Neutrophil (primary cell): Measurements from ENCODE around the gene L3MBTL3.

Source experiments
- H3K27ac ChIP-seq: fragments of 200-600 bp; sonication (generic); 2 replicates; pipeline ENCODE4 v1.5.1; 2016; ENCODE audit warnings: mild to moderate bottlenecking, moderate library complexity
- H3K27me3 ChIP-seq: fragments of 200-600 bp; sonication (generic); 2 replicates; pipeline ENCODE4 v1.6.0; 2016; ENCODE audit warnings: mild to moderate bottlenecking
- H3K36me3 ChIP-seq: fragments of 200-600 bp; sonication (generic); 2 replicates; pipeline ENCODE4 v1.5.1; 2017
- H3K4me1 ChIP-seq, 2 experiments: fragments of 200-600 bp in 1 of 2; sonication (generic) in 1 of 2; 1 replicate in 1 of 2; 2 replicates in 1 of 2; pipeline versions ENCODE4 v1.5.1 to v1.6.1; 2013 to 2016; ENCODE audit warnings: low read depth in 1 of 2, low read length in 1 of 2, mild to moderate bottlenecking in 1 of 2, moderate library complexity in 1 of 2; ENCODE audit not compliant: control insufficient read depth in 1 of 2, insufficient read depth in 1 of 2
- H3K4me3 ChIP-seq, 2 experiments: fragments of 200-600 bp in 1 of 2; sonication (generic) in 1 of 2; 1 replicate in 1 of 2; 2 replicates in 1 of 2; pipeline ENCODE4 v1.5.1; 2013 to 2016; ENCODE audit warnings: low read depth in 1 of 2, low read length in 1 of 2, mild to moderate bottlenecking in 1 of 2, moderate library complexity in 1 of 2
- H3K9me3 ChIP-seq: fragments of 200-600 bp; sonication (generic); 2 replicates; pipeline ENCODE4 v1.5.1; 2016
- CTCF ChIP-seq: fragments of 200-600 bp; sonication (generic); IDR thresholded peaks from 2 replicates; pipeline ENCODE4 v1.5.1; 2016; ENCODE audit warnings: antibody characterized with exemption

Gene L3MBTL3

GRCh38 chr6:130000526-130001421, 17.6 kb upstream of the L3MBTL3 start:
- no peak overlapping the region for H3K4me3 ChIP-seq
- no peaks in the 10 kb centered on the region for H3K36me3 ChIP-seq
- no peaks in the 10 kb centered on the region for H3K4me1 ChIP-seq
- no peak overlapping the region for H3K27ac ChIP-seq
- no peaks in the 10 kb centered on the region for H3K27me3 ChIP-seq
- H3K9me3 ChIP-seq = no peaks in the 10 kb centered on the region
- no peak for TF ChIP-seq CTCF

- H3K9me3 ChIP-seq = no peaks in the 10 kb centered on the region
- H3K4me1 ChIP-seq = no peaks in the 10 kb centered on the region
- TF ChIP-seq CTCF = no peak
- no peak overlapping the region for H3K4me3 ChIP-seq
- H3K27me3 ChIP-seq = peaks cover 9% of the 10 kb centered on the region
- no peak overlapping the region for H3K27ac ChIP-seq
- H3K36me3 ChIP-seq = no peaks in the 10 kb centered on the region
These were observed 10.0 kb upstream of the L3MBTL3 start for GRCh38 chr6:130008236-130008873.

- Histone ChIP-seq H3K36me3 (no peaks in the 10 kb centered on the region), H3K9me3 (no peaks in the 10 kb centered on the region), H3K4me3 (no peak overlapping the region), H3K27me3 (peaks cover 9% of the 10 kb centered on the region), H3K27ac (no peak overlapping the region), H3K4me1 (no peaks in the 10 kb centered on the region)
- TF ChIP-seq CTCF = no peak
These were observed 9.2 kb upstream of the L3MBTL3 start for GRCh38 chr6:130009146-130009545.

GRCh38 chr6:130010387-130010786, 8.0 kb upstream of the L3MBTL3 start:
- no peak overlapping the region for H3K4me3 ChIP-seq
- TF ChIP-seq CTCF = no peak
- H3K36me3 ChIP-seq = no peaks in the 10 kb centered on the region
- no peaks in the 10 kb centered on the region for H3K9me3 ChIP-seq
- H3K27me3 ChIP-seq = peaks cover 9% of the 10 kb centered on the region
- H3K4me1 ChIP-seq = no peaks in the 10 kb centered on the region
- H3K27ac ChIP-seq = no peak overlapping the region

DNA sequence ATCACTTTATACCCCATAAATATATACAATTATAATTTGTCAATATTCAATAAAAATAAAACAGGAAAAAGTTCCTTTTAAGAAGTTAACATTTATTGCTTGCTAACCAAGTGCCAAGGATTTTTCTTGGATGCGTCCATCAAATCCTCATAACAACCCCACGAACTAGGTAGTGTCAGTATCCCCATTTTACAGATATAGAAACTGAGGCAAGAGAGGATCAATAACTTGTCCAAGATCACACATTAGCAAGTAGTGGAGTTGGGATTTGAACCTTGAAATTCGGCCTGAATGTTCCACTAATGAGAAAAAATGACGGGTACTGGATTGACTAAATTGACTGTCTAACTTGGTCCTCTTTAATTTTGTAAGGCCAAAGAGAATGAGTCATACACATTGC, 5.7 kb upstream of the L3MBTL3 start:
- Histone ChIP-seq H3K36me3 (no peaks in the 10 kb centered on the region), H3K9me3 (no peaks in the 10 kb centered on the region), H3K27ac (no peak overlapping the region), H3K27me3 (peaks cover 7% of the 10 kb centered on the region), H3K4me1 (peaks cover 0 to 1% of the 10 kb centered on the region in 2 experiments), H3K4me3 (no peak overlapping the region)
- no peak for TF ChIP-seq CTCF
